ENCODE measurements around the gene EMC7.

EMC7 gene

DNA sequence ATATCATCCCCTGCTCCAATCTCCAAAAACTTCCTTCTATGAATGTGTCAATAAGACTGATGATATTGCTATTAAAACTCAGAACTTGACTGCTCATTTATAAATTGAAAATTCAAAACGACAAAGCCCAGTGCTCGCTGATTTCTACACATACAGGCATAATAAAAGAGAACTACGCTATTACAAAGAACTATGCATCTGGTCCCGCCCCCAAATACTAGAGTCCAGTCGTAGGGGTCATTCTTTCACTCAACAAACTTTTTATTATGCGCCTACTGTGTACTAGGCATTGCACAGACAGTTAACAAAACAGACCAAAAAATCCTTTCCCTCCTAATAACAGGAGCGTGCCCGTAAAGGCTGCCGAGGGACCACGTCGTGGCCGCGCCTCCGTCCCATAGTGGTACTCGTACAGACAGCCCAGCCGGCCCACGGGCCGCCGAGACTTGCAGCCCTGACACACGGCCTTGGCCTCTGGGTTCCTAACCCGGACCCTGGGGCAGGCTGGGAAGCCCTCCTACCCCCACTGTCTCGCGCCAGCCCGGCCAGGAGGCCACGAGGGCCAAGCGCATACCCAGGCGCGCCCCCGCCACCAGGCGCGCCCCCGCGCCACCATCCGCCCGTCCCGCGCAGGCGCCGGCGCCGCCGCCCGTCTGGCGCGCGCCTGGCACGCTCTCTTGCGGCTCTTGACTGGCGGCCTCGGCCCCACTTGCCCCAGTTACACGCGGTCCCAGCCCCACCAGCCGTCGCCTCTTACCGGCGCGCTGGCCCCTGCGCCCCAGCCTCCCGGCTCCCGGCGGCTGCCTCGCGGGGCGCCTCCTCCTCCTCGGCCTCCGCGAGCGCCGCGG is 63.4 kb downstream of the EMC7 start:
- peak; percentile 84 for DNase-seq (ENCODE audit: low spot score)

Measured in putamen (tissue), 1 donor.